HepG2 (cell line): ENCODE measurements around the gene SYMPK. TPM values are rescaled to one million over a fixed set of nuclear protein-coding genes. Genes with fewer than 3 reads are reported as not detected.

Source experiments
- HNF4A ChIP-seq: sonication (generic); formaldehyde crosslinking; IDR thresholded peaks from 2 replicates; pipeline ENCODE4 v1.4.0; 2020; ENCODE audit warnings: missing genetic modification reagents
- HNRNPK ChIP-seq: fragments of 200-400 bp; formaldehyde crosslinking; IDR thresholded peaks from 2 replicates; pipeline ENCODE4 v1.6.1; 2018; ENCODE audit warnings: low read length, low read depth, moderate library complexity, mild to moderate bottlenecking; ENCODE audit not compliant: poor library complexity, severe bottlenecking
- HOXD1 ChIP-seq: sonication (generic); formaldehyde crosslinking; IDR thresholded peaks from 2 replicates; pipeline ENCODE4 v1.5.0; 2020; ENCODE audit warnings: missing genetic modification reagents
- PAF1 ChIP-seq: IDR thresholded peaks from 2 replicates; pipeline ENCODE4 v1.6.1; 2016; ENCODE audit warnings: missing genetic modification reagents, missing compliant biosample characterization
- POLR2G ChIP-seq: fragments of 200-400 bp; formaldehyde crosslinking; IDR thresholded peaks from 2 replicates; pipeline ENCODE4 v1.6.1; 2018; ENCODE audit warnings: mild to moderate bottlenecking, low read depth, low read length, moderate library complexity
- SIN3B ChIP-seq: fragments of 150-350 bp; IDR thresholded peaks from 2 replicates; pipeline ENCODE4 v1.6.1; 2014; ENCODE audit warnings: low read length
- TCF7L2 ChIP-seq: IDR thresholded peaks from 2 replicates; pipeline ENCODE4 v1.6.1; 2011; ENCODE audit warnings: mild to moderate bottlenecking, low read depth, low read length, moderate library complexity
- ZNF101 ChIP-seq: sonication (generic); formaldehyde crosslinking; IDR thresholded peaks from 2 replicates; pipeline ENCODE4 v1.4.0; 2020; ENCODE audit warnings: mild to moderate bottlenecking, low read depth, missing genetic modification reagents, borderline replicate concordance
- ZNF263 ChIP-seq: sonication (generic); formaldehyde crosslinking; IDR thresholded peaks from 2 replicates; pipeline ENCODE4 v1.4.0; 2020; ENCODE audit warnings: missing genetic modification reagents
- ZNF431 ChIP-seq: sonication (generic); formaldehyde crosslinking; IDR thresholded peaks from 2 replicates; pipeline ENCODE4 v1.9.0; 2022; ENCODE audit warnings: missing genetic modification reagents, low read depth, mild to moderate bottlenecking, borderline replicate concordance
- ZNF598 ChIP-seq: sonication (generic); formaldehyde crosslinking; IDR thresholded peaks from 2 replicates; pipeline ENCODE4 v1.5.1; 2020; ENCODE audit warnings: mild to moderate bottlenecking, missing genetic modification reagents, borderline replicate concordance
- polyA plus RNA-seq, 8 experiments: library from polyadenylated mRNA; depleted of rRNA in 3 of 8; stranded (reverse) in 7 of 8; unstranded in 1 of 8; fragments of >200 nt; fragmentation: Illumina TruSeq in 4 of 8; extraction: Trizol in 4 of 8; gene quantifications; 2 replicates each; pipeline versions ENCODE4 v1.2.1 to v1.2.3, GENCODE V29; 2011 to 2016; ENCODE audit warnings: low read depth in 4 of 8, missing spikeins in 1 of 8, mixed read lengths in 1 of 8; ENCODE audit not compliant: insufficient read depth in 1 of 8
- total RNA-seq, 5 experiments: library from RNA; depleted of rRNA; stranded (reverse); fragments of >200 nt; fragmentation: Illumina TruSeq; extraction: Trizol; gene quantifications; 2 replicates each; pipeline ENCODE4 v1.2.3, GENCODE V29; 2016; ENCODE audit warnings: low read depth in 1 of 5
- TF ChIP-seq, protein P1 (sequence below): sonication (generic); formaldehyde crosslinking; IDR thresholded peaks from 2 replicates; pipeline ENCODE4 v1.4.0; 2020; ENCODE audit warnings: low read depth, missing genetic modification reagents
- TF ChIP-seq, protein P2 (sequence below): sonication (generic); formaldehyde crosslinking; IDR thresholded peaks from 2 replicates; pipeline ENCODE4 v1.4.0; 2020; ENCODE audit warnings: missing genetic modification reagents
- TF ChIP-seq, protein P3 (sequence below): IDR thresholded peaks from 2 replicates; pipeline ENCODE4 v1.6.1; 2016; ENCODE audit warnings: mild to moderate bottlenecking, missing biosample characterization, missing genetic modification reagents
- TF ChIP-seq, protein P4 (sequence below): sonication (generic); formaldehyde crosslinking; IDR thresholded peaks from 2 replicates; pipeline ENCODE4 v1.4.0; 2020; ENCODE audit warnings: missing genetic modification reagents
- TF ChIP-seq, protein P5 (sequence below): sonication (generic); formaldehyde crosslinking; conservative IDR thresholded peaks from 2 replicates; pipeline ENCODE4 v1.4.0; 2020; ENCODE audit warnings: missing genetic modification reagents
- TF ChIP-seq, protein P6 (sequence below): sonication (generic); formaldehyde crosslinking; IDR thresholded peaks from 2 replicates; pipeline ENCODE4 v1.4.0; 2020; ENCODE audit warnings: mild to moderate bottlenecking, missing genetic modification reagents

SYMPK gene
- total and polyA plus RNA-seq, 2 of the 13 experiments (the other 11 are each of a cell fraction or from before 2014, with no cell fraction given), result 21.9 to 55.7 TPM

DNA sequence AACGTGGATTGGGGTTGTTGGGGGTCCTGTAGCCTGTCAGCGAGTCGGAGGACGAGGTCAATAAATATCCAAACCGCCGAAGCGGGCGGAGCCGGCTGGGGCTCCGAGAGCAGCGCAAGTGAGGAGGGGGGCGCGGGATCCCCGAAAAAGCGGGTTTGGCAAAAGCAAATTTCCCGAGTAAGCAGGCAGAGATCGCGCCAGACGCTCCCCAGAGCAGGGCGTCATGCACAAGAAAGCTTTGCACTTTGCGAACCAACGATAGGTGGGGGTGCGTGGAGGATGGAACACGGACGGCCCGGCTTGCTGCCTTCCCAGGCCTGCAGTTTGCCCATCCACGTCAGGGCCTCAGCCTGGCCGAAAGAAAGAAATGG, 93.1 kb downstream of the SYMPK start (continued):
- TF ChIP-seq, protein P1, sequence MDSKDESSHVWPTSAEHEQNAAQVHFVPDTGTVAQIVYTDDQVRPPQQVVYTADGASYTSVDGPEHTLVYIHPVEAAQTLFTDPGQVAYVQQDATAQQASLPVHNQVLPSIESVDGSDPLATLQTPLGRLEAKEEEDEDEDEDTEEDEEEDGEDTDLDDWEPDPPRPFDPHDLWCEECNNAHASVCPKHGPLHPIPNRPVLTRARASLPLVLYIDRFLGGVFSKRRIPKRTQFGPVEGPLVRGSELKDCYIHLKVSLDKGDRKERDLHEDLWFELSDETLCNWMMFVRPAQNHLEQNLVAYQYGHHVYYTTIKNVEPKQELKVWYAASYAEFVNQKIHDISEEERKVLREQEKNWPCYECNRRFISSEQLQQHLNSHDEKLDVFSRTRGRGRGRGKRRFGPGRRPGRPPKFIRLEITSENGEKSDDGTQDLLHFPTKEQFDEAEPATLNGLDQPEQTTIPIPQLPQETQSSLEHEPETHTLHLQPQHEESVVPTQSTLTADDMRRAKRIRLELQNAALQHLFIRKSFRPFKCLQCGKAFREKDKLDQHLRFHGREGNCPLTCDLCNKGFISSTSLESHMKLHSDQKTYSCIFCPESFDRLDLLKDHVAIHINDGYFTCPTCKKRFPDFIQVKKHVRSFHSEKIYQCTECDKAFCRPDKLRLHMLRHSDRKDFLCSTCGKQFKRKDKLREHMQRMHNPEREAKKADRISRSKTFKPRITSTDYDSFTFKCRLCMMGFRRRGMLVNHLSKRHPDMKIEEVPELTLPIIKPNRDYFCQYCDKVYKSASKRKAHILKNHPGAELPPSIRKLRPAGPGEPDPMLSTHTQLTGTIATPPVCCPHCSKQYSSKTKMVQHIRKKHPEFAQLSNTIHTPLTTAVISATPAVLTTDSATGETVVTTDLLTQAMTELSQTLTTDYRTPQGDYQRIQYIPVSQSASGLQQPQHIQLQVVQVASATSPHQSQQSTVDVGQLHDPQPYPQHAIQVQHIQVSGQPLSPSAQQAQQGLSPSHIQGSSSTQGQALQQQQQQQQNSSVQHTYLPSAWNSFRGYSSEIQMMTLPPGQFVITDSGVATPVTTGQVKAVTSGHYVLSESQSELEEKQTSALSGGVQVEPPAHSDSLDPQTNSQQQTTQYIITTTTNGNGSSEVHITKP (CRISPR knock-in tag), result no peak
- TF ChIP-seq, protein P2, sequence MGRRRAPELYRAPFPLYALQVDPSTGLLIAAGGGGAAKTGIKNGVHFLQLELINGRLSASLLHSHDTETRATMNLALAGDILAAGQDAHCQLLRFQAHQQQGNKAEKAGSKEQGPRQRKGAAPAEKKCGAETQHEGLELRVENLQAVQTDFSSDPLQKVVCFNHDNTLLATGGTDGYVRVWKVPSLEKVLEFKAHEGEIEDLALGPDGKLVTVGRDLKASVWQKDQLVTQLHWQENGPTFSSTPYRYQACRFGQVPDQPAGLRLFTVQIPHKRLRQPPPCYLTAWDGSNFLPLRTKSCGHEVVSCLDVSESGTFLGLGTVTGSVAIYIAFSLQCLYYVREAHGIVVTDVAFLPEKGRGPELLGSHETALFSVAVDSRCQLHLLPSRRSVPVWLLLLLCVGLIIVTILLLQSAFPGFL, result no peak
- TF ChIP-seq POLR2G (peak; percentile 46; the same call in 1 of the 2 replicates), ZNF263 (CRISPR knock-in tag) (no peak), HNRNPK (no peak), TCF7L2 (no peak), ZNF431 (CRISPR knock-in tag) (0 out of 2 replicates have a peak, but pooled peaks have one; percentile 14), PAF1 (CRISPR knock-in tag) (no peak), ZNF101 (CRISPR knock-in tag) (no peak), SIN3B (no peak), ZNF598 (CRISPR knock-in tag) (no peak), HNF4A (CRISPR knock-in tag) (no peak), HOXD1 (CRISPR knock-in tag) (no peak)
- TF ChIP-seq, protein P3, sequence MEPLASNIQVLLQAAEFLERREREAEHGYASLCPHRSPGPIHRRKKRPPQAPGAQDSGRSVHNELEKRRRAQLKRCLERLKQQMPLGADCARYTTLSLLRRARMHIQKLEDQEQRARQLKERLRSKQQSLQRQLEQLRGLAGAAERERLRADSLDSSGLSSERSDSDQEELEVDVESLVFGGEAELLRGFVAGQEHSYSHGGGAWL (CRISPR knock-in tag), result no peak
- TF ChIP-seq, protein P4, sequence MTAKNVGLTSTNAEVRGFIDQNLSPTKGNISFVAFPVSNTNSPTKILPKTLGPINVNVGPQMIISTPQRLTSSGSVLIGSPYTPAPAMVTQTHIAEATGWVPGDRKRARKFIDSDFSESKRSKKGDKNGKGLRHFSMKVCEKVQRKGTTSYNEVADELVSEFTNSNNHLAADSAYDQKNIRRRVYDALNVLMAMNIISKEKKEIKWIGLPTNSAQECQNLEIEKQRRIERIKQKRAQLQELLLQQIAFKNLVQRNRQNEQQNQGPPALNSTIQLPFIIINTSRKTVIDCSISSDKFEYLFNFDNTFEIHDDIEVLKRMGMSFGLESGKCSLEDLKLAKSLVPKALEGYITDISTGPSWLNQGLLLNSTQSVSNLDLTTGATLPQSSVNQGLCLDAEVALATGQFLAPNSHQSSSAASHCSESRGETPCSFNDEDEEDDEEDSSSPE, result no peak
- TF ChIP-seq, protein P5, sequence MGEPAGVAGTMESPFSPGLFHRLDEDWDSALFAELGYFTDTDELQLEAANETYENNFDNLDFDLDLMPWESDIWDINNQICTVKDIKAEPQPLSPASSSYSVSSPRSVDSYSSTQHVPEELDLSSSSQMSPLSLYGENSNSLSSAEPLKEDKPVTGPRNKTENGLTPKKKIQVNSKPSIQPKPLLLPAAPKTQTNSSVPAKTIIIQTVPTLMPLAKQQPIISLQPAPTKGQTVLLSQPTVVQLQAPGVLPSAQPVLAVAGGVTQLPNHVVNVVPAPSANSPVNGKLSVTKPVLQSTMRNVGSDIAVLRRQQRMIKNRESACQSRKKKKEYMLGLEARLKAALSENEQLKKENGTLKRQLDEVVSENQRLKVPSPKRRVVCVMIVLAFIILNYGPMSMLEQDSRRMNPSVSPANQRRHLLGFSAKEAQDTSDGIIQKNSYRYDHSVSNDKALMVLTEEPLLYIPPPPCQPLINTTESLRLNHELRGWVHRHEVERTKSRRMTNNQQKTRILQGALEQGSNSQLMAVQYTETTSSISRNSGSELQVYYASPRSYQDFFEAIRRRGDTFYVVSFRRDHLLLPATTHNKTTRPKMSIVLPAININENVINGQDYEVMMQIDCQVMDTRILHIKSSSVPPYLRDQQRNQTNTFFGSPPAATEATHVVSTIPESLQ (CRISPR knock-in tag), result no peak; the same call in 1 of the 2 replicates
- TF ChIP-seq, protein P6, sequence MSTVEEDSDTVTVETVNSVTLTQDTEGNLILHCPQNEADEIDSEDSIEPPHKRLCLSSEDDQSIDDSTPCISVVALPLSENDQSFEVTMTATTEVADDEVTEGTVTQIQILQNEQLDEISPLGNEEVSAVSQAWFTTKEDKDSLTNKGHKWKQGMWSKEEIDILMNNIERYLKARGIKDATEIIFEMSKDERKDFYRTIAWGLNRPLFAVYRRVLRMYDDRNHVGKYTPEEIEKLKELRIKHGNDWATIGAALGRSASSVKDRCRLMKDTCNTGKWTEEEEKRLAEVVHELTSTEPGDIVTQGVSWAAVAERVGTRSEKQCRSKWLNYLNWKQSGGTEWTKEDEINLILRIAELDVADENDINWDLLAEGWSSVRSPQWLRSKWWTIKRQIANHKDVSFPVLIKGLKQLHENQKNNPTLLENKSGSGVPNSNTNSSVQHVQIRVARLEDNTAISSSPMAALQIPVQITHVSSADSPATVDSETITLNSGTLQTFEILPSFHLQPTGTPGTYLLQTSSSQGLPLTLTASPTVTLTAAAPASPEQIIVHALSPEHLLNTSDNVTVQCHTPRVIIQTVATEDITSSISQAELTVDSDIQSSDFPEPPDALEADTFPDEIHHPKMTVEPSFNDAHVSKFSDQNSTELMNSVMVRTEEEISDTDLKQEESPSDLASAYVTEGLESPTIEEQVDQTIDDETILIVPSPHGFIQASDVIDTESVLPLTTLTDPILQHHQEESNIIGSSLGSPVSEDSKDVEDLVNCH (CRISPR knock-in tag), result no peak
